Endothelial cell of hepatic sinusoid (primary cell): Measurements from ENCODE around the gene DDR1.

Experiments used
- in situ Hi-C: cut with HindIII; loops from 2 replicates; pipeline ENCODE4 v1.10.0; 2017; ENCODE audit warnings: low sequenced_read_pairs

The DDR1 gene

GRCh38 chr6:30879684-30880427 lies 4.5 kb upstream of the DDR1 start:
- in situ Hi-C loops = loop anchor here (25.0 kb wide), 1 partner anchor 143 kb away; the partner anchor contains the start of genes FLOT1 and IER3

DNA sequence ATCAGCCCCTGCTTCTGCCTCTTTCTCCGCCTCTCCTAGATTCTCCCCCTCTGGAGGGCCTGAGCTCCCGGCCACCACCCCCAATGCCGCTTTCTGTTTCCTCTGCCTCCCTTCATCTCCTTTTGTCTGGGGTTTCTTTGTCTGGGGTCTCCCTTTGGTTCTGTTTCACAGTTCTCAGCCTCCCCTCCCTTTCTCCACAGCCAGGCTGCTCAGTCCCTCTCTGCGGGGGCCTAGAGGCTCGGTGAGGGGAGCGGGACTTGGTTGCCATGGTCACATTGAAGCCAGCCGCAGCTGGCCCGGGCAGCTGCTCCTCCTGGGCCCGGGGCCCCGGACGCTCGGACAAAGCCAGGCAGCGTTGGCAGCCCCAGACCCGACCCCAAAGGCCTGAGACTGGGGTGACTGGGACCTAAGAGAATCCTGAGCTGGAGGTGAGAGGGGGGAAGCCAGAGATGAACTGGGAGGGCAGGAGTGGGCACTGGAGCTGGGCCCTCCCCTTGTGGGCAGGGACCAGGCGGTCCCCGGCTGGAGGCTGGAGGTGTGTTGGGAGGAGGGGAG lies 3.5 kb upstream of the DDR1 start:
- in situ Hi-C loops = loop anchor here (25.0 kb wide), 1 partner anchor 143 kb away; the partner anchor contains the start of genes FLOT1 and IER3

- in situ Hi-C loops = loop anchor here (25.0 kb wide), 1 partner anchor 144 kb away; the partner anchor contains the start of genes FLOT1 and IER3
Measured at GRCh38 chr6:30881392-30882203, 2.7 kb upstream of the DDR1 start.

GRCh38 chr6:30882204-30882758 lies 2.0 kb upstream of the DDR1 start:
- in situ Hi-C loops = loop anchor here (25.0 kb wide), 1 partner anchor 145 kb away; the partner anchor contains the start of genes FLOT1 and IER3

- in situ Hi-C loops = loop anchor here (25.0 kb wide), 1 partner anchor 146 kb away; the partner anchor contains the start of genes FLOT1 and IER3
Measured at GRCh38 chr6:30882759-30883684, 1.3 kb upstream of the DDR1 start.

DNA sequence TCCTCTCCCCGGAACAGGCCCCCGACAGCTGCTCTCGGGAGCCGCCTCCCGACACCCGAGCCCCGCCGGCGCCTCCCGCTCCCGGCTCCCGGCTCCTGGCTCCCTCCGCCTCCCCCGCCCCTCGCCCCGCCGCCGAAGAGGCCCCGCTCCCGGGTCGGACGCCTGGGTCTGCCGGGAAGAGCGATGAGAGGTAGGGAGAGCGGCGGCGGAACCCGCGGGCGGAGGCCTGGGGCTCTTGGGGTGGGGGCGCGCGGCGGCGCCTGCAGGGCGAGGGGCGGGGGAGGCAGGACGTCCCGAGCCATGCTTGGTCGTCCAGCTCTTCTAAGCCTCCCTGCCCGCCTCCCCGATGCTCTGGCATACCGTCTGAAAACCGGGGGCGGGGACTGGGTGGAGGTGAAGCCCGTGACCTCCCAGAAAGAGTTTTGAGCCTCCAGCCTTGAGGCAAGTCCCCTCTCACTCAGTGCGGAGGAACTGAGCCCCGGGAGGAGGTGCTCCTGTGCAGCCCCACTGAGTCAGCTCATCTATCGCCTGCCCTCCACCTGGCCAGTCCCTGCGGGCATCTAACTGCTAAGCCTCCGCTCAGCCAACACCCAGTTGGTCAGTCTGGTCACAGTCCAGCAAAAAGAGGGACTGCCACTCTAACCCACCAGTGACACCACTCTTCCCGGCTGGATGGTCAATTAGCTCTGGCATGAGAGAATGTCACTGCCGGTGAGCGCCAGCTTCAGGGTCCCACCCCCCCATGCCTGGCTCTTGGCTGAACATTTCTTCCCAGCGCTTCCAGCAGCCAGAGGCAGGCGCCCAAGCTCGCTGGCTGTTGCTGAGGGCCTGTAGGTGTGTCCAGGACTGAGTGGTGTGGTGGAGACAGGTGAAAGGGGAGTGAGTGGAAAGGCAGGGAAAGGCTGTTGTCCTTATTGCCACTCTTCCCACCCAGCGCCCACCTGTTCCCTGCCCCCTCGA lies 482 bp downstream of the DDR1 start:
- in situ Hi-C loops = loop anchor here (25.0 kb wide), 1 partner anchor 148 kb away; the partner anchor contains the start of genes FLOT1 and IER3

GRCh38 chr6:30885481-30885998 lies 1.2 kb downstream of the DDR1 start:
- in situ Hi-C loops = loop anchor here (25.0 kb wide), 1 partner anchor 148 kb away; the partner anchor contains the start of genes FLOT1 and IER3

DNA sequence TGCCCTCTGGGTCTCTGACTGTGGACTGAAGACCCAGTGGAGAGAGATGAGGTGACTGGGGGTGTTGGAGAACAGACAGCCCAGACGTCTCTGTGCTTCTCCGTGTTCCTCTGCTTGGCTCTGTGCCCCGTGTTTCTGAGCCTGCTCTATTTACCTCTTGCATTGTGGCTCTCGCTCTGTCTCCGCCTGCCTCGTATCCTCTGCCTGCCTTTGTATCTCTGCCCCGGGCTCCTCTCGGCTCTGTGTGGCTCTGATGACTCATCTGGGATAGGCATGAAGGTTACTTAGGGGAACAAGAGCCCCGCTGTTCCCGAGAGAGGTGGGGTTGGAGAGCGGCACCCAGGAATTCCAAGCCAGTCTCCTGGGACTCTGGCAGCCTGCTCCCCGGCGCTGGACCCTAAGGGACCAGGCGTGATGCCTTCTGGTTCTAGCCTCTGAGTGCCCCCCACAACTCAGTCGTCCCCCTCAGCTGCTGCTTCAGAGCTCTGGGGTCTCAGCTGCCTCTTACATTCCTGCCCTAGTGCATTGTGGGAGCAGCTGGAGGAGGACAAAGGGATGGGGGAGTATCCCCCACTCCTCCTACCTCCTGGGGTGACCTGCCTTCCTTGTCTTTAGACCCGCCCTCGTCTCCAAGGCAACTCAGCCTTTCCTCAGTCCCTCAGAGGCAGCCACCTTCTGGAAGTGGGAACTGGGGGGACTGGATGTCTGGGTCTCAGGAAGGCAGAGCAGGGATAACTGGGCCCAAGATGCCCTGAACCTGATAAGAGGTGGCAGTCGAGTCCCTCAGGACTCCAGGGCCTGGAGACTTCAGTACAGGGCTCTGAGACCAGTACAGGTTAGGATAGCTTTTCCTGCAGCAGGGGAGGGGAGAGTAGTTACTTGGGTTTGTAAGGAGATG lies 1.9 kb downstream of the DDR1 start:
- in situ Hi-C loops = loop anchor here (25.0 kb wide), 1 partner anchor 149 kb away; the partner anchor contains the start of genes FLOT1 and IER3

GRCh38 chr6:30886897-30887255 lies 2.6 kb downstream of the DDR1 start:
- in situ Hi-C loops = loop anchor here (25.0 kb wide), 1 partner anchor 150 kb away; the partner anchor contains the start of genes FLOT1 and IER3

DNA sequence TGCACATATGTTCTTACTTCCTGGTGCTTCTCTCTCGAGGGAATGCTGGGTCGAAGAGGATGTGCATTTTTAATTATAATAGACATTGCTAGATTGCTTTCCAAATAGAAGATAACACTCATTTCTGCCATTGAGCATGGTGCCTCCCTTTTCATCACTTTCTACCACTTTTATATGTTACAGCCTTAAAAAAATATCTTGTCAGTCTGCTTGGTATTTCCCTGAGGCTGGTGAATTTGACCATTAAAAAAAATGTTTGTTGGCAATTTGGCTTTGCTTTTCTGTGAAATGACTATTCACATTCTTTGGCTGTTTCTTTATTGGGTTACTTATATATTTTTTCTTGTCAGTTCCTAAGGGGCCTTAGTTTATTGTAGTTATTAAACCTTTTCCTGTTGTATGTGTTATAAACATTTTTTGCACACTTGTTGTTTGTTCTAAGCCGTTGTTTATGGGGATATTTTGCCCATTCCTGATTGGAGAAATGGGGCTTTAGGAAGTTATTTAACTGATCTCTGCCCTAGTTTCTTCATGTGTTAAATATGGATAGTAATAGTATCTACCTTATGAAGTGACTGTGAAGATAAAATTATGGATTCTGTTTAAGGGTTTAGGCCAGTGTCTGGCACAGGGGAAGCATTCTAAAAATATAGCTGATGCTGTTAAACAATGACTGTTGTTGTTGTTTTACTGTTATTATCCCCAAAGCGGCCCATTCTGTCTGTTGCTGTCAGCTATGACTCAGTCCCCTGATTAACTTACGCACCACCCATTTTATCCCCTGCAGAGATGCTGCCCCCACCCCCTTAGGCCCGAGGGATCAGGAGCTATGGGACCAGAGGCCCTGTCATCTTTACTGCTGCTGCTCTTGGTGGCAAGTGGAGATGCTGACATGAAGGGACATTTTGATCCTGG lies 3.8 kb downstream of the DDR1 start:
- in situ Hi-C loops = loop anchor here (25.0 kb wide), 1 partner anchor 151 kb away; the partner anchor contains the start of genes FLOT1 and IER3

- in situ Hi-C loops = loop anchor here (25.0 kb wide), 1 partner anchor 152 kb away; the partner anchor contains the start of genes FLOT1 and IER3
Measured at GRCh38 chr6:30888816-30889495, 4.6 kb downstream of the DDR1 start.

DNA sequence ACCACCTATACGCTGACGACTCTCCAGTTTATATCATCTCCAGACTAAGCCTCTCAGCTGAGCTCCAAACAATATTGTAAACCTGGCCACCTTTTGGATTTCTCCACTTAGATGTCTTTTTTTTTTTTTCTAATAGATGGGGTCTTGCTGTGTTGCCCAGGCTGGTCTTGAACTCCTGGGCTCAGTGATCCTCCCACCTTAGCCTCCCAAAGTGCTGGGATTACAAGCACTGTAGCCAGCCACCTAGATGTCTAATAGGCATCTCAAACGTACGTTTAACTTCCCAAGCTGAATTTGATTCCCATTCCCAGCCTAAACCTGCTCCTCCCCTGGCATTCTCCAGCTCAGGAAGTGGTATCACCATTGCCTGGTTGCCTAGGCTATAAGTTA lies 5.2 kb downstream of the DDR1 start:
- in situ Hi-C loops = loop anchor here (25.0 kb wide), 1 partner anchor 152 kb away; the partner anchor contains the start of genes FLOT1 and IER3

DNA sequence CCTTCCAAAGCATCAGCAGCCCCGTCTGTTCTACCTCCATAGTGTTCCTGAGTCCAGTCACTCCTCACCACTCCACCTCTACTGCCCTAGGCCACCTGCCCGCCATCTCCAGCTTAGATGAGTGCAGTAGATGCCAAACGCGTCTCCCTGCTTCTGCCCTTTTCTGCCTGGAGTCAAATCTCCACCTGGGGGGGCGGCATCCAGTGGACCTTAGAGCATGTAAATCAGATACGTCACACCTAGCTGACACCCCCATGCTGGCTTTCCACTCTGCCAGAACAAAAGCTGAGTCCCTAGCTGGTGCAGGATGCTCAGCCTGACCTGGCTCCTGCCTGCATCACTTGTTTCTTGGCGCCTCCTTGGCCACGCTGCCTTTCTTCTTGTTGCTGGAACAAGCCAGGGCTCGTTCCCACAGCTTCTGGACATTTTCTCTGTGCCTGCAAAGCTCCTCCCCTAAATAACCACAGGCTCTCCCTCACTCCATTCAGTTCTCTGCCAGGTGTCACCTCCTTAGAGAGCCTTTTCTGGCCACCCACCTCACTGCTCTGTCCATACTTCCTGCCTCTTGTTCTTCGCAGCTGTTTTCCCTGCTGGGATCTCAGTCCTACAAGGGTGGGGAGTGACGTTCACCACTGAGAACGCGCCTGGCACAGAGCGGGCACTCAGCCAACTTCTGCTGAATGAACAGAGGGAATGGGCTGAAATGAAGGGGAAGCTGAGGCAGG lies 5.8 kb downstream of the DDR1 start:
- in situ Hi-C loops = loop anchor here (25.0 kb wide), 1 partner anchor 153 kb away; the partner anchor contains the start of genes FLOT1 and IER3

GRCh38 chr6:30890646-30891449 lies 6.5 kb downstream of the DDR1 start:
- in situ Hi-C loops = loop anchor here (25.0 kb wide), 1 partner anchor 154 kb away; the partner anchor contains the start of genes FLOT1 and IER3
